ENCODE measurements around the gene CNNM4.

CNNM4 gene

DNA sequence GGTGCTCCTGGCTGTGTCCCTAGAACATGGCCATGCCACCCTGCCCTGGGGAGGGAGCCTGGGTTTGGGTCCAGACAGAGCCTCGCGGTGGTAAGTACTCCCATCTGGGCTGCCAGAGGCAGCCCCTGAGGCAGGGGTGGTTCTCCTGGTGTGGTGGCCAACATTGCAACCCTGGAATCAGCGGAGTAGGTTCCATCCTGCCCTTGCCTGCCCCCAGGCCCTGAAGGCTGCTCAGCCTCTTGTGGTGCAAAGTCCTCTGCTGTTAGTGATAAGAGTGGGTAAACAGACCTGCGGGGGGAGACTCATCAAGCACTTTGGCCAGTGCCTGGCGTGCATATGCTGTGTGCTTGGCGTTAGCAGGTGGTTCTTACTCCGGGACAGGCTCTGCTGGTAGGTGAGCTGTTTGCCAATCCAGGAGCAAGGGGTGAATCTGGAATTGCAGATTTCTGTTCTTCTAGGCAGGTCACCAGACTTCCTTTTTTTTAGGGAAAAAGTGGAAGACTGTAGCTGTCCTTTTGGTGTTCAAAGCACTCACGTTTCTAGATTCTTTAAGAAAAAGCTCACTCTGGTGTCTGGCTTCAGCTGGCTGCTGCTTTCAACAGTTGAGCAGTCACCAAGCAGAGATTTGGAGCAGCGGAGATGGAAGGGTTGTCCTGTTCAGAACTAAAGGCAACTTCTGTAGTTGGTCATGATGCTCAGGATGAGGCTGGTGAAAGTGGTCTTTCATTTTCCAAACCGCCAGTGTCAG lies 58.6 kb downstream of the CNNM4 start:
- Histone ChIP-seq H3K9me3 (ENCODE audit: low read length) (no peaks in the 10 kb centered on the region), H3K9ac (ENCODE audit: low read length) (no peak overlapping the region), H3K27me3 (ENCODE audit: control insufficient read depth in 1 of 2, insufficient read depth in 2 of 2, low read length in 2 of 2) (no peaks in the 10 kb centered on the region), H3K36me3 (ENCODE audit: insufficient read depth, low read length) (peaks cover 4% of the 10 kb centered on the region), H3K27ac (ENCODE audit: low read depth, low read length) (no peak overlapping the region), H3K4me3 (ENCODE audit: low read depth in 1 of 2, low read length in 2 of 2) (peak overlapping the region in 1 of 2 donors; percentile 32), H3K4me1 (ENCODE audit: insufficient read depth, low read length) (peaks cover 69% of the 10 kb centered on the region)

DNA sequence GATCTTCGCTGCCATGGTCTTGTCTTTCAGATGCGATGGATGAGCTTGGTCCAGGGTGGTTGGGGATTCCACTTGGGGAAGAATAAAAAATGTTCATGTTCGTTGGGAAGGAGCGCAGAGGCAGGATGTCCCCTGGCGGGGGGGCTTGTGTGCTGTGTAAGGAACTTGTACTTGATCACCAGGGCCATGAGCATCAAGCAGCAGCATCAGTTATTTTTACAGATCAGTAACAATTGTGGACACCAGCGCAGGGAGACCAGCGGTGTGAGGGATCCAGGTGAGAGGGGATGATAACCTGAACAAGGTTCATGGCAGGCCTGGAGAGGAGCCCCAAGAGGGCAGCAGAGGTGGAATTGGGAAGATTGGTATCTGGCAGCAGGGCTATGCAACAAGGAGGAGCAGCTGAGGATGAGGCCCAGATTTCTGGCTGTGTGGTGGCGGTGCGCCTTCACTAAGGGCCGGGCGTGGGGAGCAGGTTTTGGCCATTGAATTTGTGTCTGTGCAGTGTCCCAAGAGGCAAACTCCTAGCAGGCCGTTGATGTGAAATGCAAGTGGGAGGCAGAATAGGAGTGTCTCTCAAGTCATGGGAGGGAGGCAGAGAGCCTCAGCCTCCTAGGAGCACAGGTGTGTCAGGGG lies 59.3 kb downstream of the CNNM4 start:
- Histone ChIP-seq H3K4me3 (ENCODE audit: low read depth in 1 of 2, low read length in 2 of 2) (no peak overlapping the region), H3K27ac (ENCODE audit: low read depth, low read length) (no peak overlapping the region), H3K36me3 (ENCODE audit: insufficient read depth, low read length) (peaks cover 4% of the 10 kb centered on the region), H3K4me1 (ENCODE audit: insufficient read depth, low read length) (peaks cover 74% of the 10 kb centered on the region), H3K9ac (ENCODE audit: low read length) (no peak overlapping the region), H3K27me3 (ENCODE audit: control insufficient read depth in 1 of 2, insufficient read depth in 2 of 2, low read length in 2 of 2) (no peaks in the 10 kb centered on the region), H3K9me3 (ENCODE audit: low read length) (no peaks in the 10 kb centered on the region)

DNA sequence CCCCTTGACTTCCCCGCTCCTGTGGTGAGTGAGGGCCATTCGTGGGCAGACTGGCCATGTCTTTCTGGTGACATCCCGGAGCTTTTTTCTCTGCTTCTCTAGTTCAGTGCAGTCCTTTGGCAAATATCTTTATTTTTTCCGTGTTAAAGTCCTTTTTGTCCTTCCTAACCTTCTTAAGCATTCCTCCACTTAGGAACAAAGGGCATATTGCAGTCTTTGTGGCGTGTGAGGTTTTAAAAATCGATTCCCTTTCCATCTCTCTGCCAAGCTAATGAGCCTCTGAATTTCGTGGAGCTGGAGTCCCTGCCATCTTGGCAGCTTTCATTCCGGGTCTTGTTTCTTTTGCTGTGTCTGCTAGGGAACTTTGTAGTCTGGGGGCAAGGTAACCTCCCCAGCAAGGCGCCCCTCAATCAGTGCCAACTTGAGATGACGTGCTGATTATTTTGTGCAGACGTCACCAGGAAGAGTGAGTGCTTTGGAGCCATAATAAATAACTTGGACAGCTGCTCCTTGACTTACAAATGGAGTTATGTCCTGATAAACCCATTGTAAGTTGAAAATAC lies 60.5 kb downstream of the CNNM4 start:
- Histone ChIP-seq H3K4me3 (ENCODE audit: low read depth in 1 of 2, low read length in 2 of 2) (no peak overlapping the region), H3K27ac (ENCODE audit: low read depth, low read length) (no peak overlapping the region), H3K4me1 (ENCODE audit: insufficient read depth, low read length) (peaks cover 71% of the 10 kb centered on the region), H3K9me3 (ENCODE audit: low read length) (no peaks in the 10 kb centered on the region), H3K27me3 (ENCODE audit: control insufficient read depth in 1 of 2, insufficient read depth in 2 of 2, low read length in 2 of 2) (no peaks in the 10 kb centered on the region), H3K9ac (ENCODE audit: low read length) (no peak overlapping the region), H3K36me3 (ENCODE audit: insufficient read depth, low read length) (peaks cover 4% of the 10 kb centered on the region)

DNA sequence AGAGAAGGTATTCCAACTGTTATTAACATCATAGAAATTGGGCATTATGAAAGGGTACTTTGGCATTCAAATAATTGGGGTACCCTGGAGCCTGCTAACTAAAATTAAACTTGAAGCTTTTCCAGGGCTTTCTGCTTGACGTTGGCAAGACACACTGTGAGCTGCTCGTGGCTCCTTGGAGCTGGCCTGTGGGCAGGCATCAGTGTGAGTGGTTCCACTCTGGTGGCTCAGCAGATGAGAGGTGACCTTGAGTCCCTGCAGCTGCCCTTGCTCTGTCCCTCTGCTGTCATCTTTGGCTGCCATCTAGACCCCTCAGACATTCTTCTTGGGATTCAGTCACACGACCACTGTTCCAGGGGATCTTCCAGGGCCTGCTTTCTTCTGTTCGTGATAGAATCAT lies 62.1 kb downstream of the CNNM4 start:
- Histone ChIP-seq H3K27ac (ENCODE audit: low read depth, low read length) (no peak overlapping the region), H3K36me3 (ENCODE audit: insufficient read depth, low read length) (peaks cover 16% of the 10 kb centered on the region), H3K4me1 (ENCODE audit: insufficient read depth, low read length) (peaks cover 64% of the 10 kb centered on the region), H3K27me3 (ENCODE audit: control insufficient read depth in 1 of 2, insufficient read depth in 2 of 2, low read length in 2 of 2) (no peaks in the 10 kb centered on the region), H3K4me3 (ENCODE audit: low read depth in 1 of 2, low read length in 2 of 2) (no peak overlapping the region), H3K9ac (ENCODE audit: low read length) (no peak overlapping the region), H3K9me3 (ENCODE audit: low read length) (no peaks in the 10 kb centered on the region)

DNA sequence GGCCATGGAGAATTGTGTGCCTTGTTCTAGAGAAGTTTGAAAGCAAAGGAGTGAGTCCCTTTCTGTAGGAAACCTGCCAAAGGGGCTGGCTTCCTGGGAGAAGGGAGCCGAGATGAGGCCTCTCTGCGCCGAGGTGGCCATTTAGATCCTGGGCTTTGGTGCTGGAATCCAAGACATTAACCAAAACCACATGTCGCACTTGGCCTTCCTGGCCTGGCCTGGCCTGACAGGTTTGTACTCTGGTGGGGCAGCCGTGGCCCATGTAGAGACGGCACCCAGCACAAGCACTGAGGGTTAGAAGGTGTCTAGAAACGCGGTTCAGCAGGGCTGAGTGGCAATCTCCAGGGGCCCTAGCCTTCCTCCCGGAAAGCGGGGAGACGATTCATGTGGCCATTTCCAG lies 62.5 kb downstream of the CNNM4 start:
- peaks cover 60% of the 10 kb centered on the region for H3K4me1 ChIP-seq (ENCODE audit: insufficient read depth, low read length)

DNA sequence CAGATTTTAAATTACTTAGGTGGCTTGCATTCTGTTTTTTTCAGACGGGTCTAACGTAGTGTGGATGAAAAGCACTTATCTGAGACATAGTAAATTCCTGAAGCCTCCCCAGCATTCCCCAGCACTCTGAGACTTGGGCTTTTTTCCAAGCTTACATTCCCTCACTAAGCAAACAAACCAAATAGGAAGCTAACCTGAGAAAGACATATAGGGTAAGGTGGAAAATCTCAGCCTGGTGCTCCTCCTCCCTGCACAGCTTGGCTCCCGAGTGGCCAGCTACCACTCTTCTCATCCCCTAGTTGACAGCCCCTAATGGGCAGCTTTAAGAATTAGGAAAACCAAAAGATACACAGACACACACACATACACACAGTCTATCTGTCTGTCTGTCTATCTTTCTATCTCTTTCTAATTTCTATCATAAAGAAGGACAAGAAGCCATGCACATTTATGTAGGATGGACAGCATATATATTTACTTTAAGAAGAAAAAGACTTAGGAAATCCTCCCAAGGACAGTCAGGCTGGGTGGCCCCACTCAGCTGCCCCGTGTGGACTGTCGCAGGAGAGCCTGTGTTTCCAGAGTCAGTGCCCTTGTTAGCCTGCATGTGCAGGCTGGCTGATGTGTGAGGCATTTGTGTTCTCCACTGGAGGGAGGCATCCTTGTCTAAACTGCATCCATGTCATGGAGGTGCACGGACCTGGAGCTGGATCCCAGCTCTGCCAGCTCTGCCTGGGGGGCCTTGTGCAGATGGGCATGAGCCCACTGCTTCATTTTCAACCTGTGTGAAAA lies 63.6 kb downstream of the CNNM4 start:
- Histone ChIP-seq H3K9ac (ENCODE audit: low read length) (no peak overlapping the region), H3K27ac (ENCODE audit: low read depth, low read length) (peak overlapping the region; percentile 3), H3K27me3 (ENCODE audit: control insufficient read depth in 1 of 2, insufficient read depth in 2 of 2, low read length in 2 of 2) (no peaks in the 10 kb centered on the region), H3K9me3 (ENCODE audit: low read length) (no peaks in the 10 kb centered on the region), H3K4me3 (ENCODE audit: low read depth in 1 of 2, low read length in 2 of 2) (no peak overlapping the region), H3K4me1 (ENCODE audit: insufficient read depth, low read length) (peaks cover 49% of the 10 kb centered on the region), H3K36me3 (ENCODE audit: insufficient read depth, low read length) (peaks cover 25% of the 10 kb centered on the region)

More for the DNA sequence above, 62.5 kb downstream of the CNNM4 start:
- Histone ChIP-seq H3K27me3 (ENCODE audit: control insufficient read depth in 1 of 2, insufficient read depth in 2 of 2, low read length in 2 of 2) (no peaks in the 10 kb centered on the region), H3K4me3 (ENCODE audit: low read depth in 1 of 2, low read length in 2 of 2) (no peak overlapping the region), H3K27ac (ENCODE audit: low read depth, low read length) (no peak overlapping the region), H3K9me3 (ENCODE audit: low read length) (no peaks in the 10 kb centered on the region), H3K9ac (ENCODE audit: low read length) (no peak overlapping the region), H3K36me3 (ENCODE audit: insufficient read depth, low read length) (peaks cover 20% of the 10 kb centered on the region)

DNA sequence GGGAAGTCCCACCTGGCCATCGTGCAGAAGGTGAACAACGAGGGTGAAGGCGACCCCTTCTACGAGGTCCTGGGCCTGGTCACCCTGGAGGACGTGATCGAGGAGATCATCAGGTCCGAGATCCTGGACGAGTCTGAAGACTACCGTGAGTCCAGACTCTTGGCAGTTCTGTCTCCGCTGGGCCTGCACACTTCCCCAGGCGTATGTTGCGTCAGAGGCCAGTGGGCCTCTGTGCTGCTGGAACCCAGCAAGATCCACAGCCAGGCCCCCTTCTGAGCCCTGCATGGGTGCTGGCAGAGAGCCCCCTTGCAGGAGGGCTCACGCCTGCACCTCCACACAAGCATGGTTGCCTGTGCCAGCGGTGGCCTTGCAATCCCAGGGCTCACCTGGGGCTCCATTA lies 64.4 kb downstream of the CNNM4 start:
- H3K27me3 ChIP-seq (ENCODE audit: control insufficient read depth in 1 of 2, insufficient read depth in 2 of 2, low read length in 2 of 2): no peaks in the 10 kb centered on the region
- H3K4me1 ChIP-seq (ENCODE audit: insufficient read depth, low read length): peaks cover 41% of the 10 kb centered on the region
- peaks cover 32% of the 10 kb centered on the region for H3K36me3 ChIP-seq (ENCODE audit: insufficient read depth, low read length)
- no peak overlapping the region for H3K9ac ChIP-seq (ENCODE audit: low read length)
- H3K27ac ChIP-seq (ENCODE audit: low read depth, low read length): no peak overlapping the region
- no peak overlapping the region for H3K4me3 ChIP-seq (ENCODE audit: low read depth in 1 of 2, low read length in 2 of 2)
- no peaks in the 10 kb centered on the region for H3K9me3 ChIP-seq (ENCODE audit: low read length)

DNA sequence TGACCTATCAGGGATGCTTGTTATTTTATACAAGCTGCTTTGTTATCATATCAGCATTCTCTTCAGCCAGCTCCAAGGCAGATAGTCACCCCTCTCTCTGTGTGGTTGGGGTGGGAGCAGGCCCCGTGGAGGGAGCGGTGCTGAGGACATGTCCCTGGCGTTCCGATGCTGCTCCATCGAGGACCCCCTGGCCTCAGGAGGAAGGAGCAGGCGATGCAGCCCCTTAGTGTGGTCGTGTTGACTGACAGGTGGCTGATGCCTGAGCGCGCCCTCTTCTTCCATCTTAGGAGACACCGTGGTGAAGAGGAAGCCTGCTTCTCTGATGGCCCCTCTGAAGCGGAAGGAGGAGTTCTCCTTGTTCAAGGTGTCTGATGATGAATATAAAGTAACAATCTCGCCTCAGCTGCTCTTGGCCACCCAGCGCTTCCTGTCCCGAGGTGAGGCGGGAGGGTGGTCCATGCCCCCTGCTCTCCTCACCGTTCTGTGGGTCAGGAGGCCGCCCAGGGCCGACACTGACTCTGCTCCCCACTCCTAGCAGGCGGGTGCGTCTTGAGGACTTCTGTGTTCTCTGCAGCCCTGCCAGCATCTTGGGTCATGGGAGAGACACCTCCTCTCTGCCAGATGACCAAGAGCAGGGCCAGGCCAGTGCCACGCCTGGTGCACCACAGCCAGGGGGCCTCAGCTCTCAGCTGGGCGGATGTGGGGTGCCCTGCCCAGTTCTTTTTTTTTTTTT lies 66.0 kb downstream of the CNNM4 start:
- Histone ChIP-seq H3K9ac (ENCODE audit: low read length) (no peak overlapping the region), H3K4me3 (ENCODE audit: low read depth in 1 of 2, low read length in 2 of 2) (no peak overlapping the region), H3K4me1 (ENCODE audit: insufficient read depth, low read length) (peaks cover 27% of the 10 kb centered on the region), H3K27ac (ENCODE audit: low read depth, low read length) (no peak overlapping the region), H3K9me3 (ENCODE audit: low read length) (no peaks in the 10 kb centered on the region), H3K27me3 (ENCODE audit: control insufficient read depth in 1 of 2, insufficient read depth in 2 of 2, low read length in 2 of 2) (no peaks in the 10 kb centered on the region), H3K36me3 (ENCODE audit: insufficient read depth, low read length) (peaks cover 49% of the 10 kb centered on the region)

DNA sequence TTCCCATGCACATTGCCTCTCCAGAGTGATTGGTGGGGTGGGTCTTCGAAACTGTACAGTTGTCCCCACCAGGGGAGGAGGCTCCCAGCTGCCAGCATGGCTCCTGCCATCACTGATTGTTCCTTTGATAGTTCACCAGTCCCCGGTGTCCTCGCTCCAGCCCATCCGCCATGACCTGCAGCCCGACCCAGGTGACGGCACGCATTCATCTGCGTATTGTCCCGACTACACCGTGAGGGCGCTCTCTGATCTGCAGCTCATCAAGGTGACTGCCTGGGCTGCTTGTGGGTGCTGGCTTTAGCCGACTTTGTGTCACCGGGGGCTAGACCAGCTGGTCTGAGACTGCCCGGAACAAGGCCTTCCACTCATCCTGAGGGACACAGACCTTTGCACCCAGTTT lies 67.7 kb downstream of the CNNM4 start:
- no peak overlapping the region for H3K9ac ChIP-seq (ENCODE audit: low read length)
- peaks cover 16% of the 10 kb centered on the region for H3K4me1 ChIP-seq (ENCODE audit: insufficient read depth, low read length)
- H3K9me3 ChIP-seq (ENCODE audit: low read length): no peaks in the 10 kb centered on the region
- H3K27ac ChIP-seq (ENCODE audit: low read depth, low read length): no peak overlapping the region
- H3K36me3 ChIP-seq (ENCODE audit: insufficient read depth, low read length): peaks cover 66% of the 10 kb centered on the region
- H3K4me3 ChIP-seq (ENCODE audit: low read depth in 1 of 2, low read length in 2 of 2): no peak overlapping the region
- H3K27me3 ChIP-seq (ENCODE audit: control insufficient read depth in 1 of 2, insufficient read depth in 2 of 2, low read length in 2 of 2): no peaks in the 10 kb centered on the region

DNA sequence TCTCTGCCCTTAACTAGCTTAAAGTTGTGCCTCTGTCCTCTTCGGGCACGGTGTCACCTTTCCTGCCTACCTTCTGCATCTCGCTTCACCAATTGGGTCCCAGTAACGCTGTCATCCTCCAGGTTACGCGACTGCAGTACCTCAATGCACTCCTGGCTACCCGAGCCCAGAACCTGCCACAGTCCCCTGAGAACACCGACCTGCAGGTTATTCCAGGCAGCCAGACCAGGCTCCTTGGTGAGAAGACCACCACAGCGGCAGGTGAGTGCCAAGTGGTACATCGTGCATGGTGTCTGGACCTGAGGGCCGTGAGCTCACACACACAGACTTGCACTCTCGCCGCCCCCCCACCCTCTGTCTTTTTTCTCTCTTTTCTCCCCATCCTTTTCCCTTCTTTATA lies 68.2 kb downstream of the CNNM4 start:
- no peak overlapping the region for H3K27ac ChIP-seq (ENCODE audit: low read depth, low read length)
- H3K9me3 ChIP-seq (ENCODE audit: low read length): no peaks in the 10 kb centered on the region
- H3K4me1 ChIP-seq (ENCODE audit: insufficient read depth, low read length): peaks cover 11% of the 10 kb centered on the region
- no peak overlapping the region for H3K9ac ChIP-seq (ENCODE audit: low read length)
- H3K4me3 ChIP-seq (ENCODE audit: low read depth in 1 of 2, low read length in 2 of 2): no peak overlapping the region
- H3K36me3 ChIP-seq (ENCODE audit: insufficient read depth, low read length): peaks cover 67% of the 10 kb centered on the region
- H3K27me3 ChIP-seq (ENCODE audit: control insufficient read depth in 1 of 2, insufficient read depth in 2 of 2, low read length in 2 of 2): no peaks in the 10 kb centered on the region

Measured in muscle layer of colon (tissue), 2 donors.